GM21381 (cell line): Measurements from ENCODE around the gene HSPA12B.

ENCODE experiments used
- ATAC-seq: cut with Tn5 transposase; IDR thresholded peaks from one replicate; pipeline ENCODE4 v1.9.1; 2021; ENCODE audit warnings: mild to moderate bottlenecking, moderate library complexity; ENCODE audit not compliant: unreplicated experiment

Gene HSPA12B

DNA sequence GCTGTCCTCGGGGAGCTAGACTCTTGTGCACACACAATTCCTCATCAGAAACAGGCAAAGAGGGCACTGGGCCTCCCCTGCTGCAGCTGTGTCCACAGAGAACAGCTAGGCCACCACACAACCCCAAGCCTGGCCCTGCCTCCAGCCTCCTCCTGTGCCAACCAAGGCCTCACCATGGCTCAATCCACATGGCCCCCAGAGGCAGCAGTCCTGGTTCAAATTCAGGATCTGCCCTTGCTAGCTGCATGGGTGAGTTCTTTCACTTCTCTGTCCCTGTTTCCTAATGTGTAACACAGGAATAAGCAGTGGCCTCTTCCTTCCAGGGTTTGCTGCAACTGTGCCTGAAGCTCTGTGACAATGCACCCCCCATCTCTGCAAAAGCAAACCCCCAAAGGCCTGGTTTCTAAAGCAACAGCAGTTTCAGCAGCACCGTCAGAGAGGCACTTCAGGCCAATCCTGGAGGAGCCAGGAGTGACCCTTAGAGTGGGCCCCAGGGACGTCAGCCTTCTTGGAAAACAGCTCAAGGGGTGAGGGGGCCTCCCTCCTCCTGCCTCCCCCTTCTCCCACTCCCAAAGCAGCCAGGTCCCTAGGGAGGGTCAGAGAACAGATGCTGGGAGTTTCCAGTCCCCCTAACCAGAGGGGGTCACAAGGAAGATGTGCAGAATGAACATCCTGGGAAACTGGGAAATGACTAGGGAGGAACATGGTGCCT lies 32.8 kb downstream of the HSPA12B start:
- no peak for ATAC-seq

GRCh38 chr20:3766422-3767109 lies 34.1 kb downstream of the HSPA12B start:
- no peak for ATAC-seq

DNA sequence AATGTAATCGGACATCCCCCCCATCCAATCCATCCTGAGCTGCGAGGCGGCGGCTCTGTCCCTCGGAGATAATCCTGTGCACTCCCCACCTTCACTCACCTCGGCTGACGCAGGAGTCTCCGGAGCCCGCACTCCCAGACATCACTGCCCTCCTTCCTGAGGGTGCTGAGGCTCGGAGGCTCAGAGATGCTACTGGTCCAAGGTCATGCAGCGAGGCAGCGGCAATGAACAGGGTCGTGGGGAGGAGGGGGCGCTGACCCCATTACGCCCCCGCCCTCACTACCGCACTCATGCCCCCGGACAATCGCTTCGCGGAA lies 34.6 kb downstream of the HSPA12B start:
- no peak for ATAC-seq

- peak; percentile 93 for ATAC-seq
Measured at GRCh38 chr20:3767427-3768341, 35.2 kb downstream of the HSPA12B start, which contains the start of gene ADISSP. Gene ADISSP (minus strand): TSS chr20:3767753. CDS start chr20:3760100, 7,653 bp downstream.

GRCh38 chr20:3768342-3769130 lies 36.1 kb downstream of the HSPA12B start:
- peak; percentile 31 for ATAC-seq

DNA sequence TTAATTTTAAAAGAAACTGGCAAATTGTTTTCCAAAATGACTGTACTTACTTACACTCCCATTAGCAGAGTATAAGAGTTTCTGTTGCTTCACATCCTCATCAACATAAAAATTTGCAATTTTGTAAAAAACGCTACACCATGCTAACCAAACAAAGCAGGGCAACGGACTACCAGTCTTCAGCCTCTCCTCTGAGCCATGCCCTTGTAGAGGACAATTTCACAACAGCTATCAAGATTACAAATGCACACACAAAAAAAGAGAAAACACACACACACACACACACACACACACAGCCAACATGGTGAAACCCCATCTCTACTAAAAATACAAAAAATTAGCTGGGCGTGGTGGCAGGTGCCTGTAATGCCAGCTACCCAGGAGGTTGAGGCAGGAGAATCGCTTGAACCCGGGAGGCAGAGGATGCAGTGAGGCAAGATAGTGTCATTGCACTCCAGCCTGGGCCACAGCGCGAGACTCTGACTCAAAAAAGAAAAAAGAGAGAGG lies 39.1 kb downstream of the HSPA12B start:
- ATAC-seq, result no peak

DNA sequence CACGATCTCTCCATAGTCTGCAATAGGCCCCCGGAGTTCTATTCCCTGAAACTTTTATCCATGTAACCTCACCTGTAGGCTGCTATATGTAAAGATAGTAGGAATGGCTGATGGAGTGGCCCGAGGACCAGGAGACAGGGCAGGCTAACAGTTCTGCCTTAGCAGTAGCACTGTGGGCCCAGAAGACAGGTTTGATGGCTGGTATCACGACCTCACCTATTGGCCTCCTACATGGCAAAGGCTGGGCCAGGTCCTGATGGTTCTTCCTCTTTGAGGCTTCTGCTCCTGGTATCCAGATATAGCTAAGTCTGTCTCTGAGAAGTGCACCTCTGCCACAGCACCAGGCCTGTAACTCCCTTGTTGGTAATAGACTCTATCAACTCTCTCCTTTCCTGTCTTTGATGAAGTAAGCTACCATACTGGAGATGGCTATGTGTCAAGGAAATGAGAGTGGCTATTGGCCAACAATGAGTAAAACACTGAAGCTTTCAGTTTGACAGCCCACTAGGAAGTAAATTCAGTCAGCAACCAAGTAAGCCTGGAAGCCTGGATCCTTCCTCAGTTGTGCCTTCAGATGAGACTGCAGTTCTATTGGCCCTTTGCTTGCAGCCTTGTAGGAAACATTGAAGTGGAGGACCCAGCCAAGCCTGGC lies 43.1 kb downstream of the HSPA12B start:
- ATAC-seq, result no peak

GRCh38 chr20:3777381-3777715 lies 44.9 kb downstream of the HSPA12B start:
- ATAC-seq, result no peak

DNA sequence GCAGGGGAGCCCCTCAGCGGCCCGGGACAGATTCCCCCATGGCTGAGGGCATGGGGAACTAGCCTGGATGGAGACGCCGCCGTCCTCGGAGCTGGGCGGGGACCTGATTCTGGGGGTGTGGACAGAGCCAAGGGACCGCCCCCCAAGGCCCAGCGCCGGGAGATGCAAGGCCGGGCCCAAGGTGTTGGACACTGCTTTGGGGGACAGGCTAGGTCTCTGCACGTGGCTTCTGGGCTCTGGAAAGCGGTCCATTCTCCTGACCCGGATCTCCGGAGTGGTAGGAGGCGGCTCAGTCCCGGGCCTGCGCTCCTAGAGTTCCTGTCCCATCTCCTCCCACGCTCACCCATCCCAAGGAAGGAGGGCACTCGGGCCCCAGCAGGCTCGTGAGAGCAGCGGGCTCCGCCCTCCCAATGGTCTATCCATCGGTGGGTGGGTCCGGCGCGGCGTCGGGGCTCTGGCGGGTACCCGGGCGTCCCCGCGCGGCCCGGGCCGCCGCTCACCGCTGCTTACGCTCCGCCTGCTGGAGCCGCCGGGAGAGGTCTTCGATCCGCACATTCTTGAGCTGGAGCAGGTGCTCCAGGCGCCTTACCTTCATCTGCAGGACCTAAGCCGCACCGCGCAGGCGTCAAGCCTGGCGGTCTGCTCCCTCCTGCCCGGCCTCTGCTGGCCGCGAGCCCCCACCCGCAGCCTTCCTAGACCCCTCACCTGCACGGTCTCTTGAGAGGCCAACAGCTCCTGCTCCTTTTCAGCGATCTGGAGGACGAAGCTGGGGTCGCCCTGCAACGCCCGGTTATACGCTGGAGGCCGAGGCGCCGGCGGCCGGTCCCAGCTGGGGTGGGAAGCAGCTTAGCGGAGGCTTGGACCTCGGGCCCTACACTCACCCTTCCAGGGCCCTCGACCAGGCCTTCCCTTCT lies 45.5 kb downstream of the HSPA12B start:
- no peak for ATAC-seq

DNA sequence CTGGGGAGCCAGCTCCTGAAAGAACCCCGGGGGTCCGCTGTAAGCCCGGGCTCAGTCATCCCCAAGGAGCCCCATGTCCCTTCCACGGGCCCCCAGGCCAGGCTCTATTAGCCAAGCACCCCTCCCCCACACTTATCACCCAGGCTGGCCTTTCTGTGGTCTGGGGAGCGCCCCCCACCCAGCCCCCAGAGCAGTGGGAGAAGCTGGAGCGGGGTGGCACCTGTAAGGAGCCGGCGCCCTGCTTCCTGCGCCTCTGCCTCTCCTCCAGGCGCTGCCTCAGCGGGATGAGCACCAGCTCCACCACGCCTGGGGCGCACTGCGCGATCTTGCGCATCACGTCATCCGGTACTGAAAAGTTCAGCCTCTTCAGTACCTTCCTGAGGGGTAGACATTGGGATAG lies 46.5 kb downstream of the HSPA12B start:
- no peak for ATAC-seq

- peak; percentile 61 for ATAC-seq
Measured at GRCh38 chr20:3781153-3781910, 48.8 kb downstream of the HSPA12B start, which contains the start of gene SPEF1. Gene SPEF1 (minus strand): TSS chr20:3781448. CDS start chr20:3781287, 161 bp downstream.

GRCh38 chr20:3782597-3782996 lies 50.1 kb downstream of the HSPA12B start:
- no peak for ATAC-seq

DNA sequence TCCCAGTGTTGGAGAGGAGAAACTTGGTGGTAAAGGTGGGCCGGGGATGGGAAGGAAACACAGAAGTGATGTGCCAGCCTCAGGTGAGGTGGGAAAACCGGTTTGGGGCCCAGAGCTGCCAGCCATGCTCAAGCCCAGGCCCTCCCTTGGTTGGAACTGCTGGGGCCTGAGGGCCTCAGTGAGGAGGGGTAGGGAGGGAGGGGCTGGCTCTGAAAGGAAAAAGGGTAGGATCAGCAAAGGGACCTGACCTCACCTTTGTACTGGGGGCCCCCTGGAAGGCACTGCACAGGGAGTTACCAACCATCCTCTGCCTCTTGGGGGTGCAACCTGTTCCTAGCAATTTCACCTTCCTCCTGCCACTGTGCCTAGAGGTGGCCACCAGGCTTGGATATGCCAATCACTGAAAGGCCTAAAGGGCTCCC lies 50.6 kb downstream of the HSPA12B start:
- no peak for ATAC-seq

- ATAC-seq, result no peak
Measured at GRCh38 chr20:3783511-3784195, 51.2 kb downstream of the HSPA12B start.

DNA sequence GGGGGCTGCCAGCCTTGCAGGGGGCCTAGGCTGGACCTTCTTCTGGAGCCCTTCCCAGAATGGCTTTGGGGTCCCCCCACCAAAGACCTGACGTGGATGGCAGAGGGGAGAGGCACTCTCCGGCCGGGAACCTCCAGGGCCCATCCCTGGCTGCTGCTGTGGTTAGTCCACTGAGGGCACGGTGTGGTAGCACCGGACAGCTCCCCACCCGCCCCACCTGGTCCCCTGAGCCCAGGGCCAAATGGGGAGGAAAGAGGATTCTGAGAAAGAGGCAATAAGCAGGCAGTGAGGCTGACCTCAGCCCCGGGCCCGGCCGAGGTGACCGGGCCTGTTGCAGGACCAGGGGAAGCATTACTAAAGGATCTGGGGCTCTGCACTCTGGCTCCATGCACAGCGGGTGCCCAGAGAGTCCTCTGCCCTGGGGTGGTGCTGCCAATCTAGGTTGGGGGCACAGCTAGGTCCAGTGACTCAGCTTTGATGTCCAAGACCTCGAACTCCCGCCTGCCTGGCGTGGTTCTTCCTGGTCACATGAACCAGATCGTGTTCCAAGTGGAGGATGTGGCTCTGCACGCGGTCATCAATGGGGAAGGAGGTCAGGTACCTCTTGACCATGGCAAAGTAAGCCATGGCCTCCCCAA lies 51.9 kb downstream of the HSPA12B start:
- ATAC-seq, result no peak

GRCh38 chr20:3784863-3785239 lies 52.4 kb downstream of the HSPA12B start:
- no peak for ATAC-seq
